Esophagus muscularis mucosa (tissue), 3 donors: ENCODE data around the gene SPATA16.

Experiments used
- POLR2A ChIP-seq: fragments of 450-650 bp; IDR thresholded peaks from one replicate; pipeline ENCODE4 v1.6.1; 2017; ENCODE audit warnings: antibody characterized with exemption, moderate library complexity, mild to moderate bottlenecking, low read depth
- POLR2AphosphoS5 ChIP-seq, 2 donors: sonication (generic); formaldehyde crosslinking; IDR thresholded peaks; one replicate each; pipeline ENCODE4 v1.6.1; 2017; ENCODE audit warnings: antibody characterized with exemption in 2 of 2
- TF ChIP-seq, protein P1 (sequence below), 3 experiments: fragments of 200-600 bp in 2 of 3; fragments of 450-650 bp in 1 of 3; sonication (generic) in 2 of 3; IDR thresholded peaks; one replicate each; pipeline ENCODE4 v1.5.1; 2017 to 2019; ENCODE audit warnings: antibody characterized with exemption in 3 of 3, mild to moderate bottlenecking in 2 of 3, moderate library complexity in 1 of 3

GRCh38 chr3:172918165-172918564 is 222.9 kb downstream of the SPATA16 start:
- TF ChIP-seq, protein P1, sequence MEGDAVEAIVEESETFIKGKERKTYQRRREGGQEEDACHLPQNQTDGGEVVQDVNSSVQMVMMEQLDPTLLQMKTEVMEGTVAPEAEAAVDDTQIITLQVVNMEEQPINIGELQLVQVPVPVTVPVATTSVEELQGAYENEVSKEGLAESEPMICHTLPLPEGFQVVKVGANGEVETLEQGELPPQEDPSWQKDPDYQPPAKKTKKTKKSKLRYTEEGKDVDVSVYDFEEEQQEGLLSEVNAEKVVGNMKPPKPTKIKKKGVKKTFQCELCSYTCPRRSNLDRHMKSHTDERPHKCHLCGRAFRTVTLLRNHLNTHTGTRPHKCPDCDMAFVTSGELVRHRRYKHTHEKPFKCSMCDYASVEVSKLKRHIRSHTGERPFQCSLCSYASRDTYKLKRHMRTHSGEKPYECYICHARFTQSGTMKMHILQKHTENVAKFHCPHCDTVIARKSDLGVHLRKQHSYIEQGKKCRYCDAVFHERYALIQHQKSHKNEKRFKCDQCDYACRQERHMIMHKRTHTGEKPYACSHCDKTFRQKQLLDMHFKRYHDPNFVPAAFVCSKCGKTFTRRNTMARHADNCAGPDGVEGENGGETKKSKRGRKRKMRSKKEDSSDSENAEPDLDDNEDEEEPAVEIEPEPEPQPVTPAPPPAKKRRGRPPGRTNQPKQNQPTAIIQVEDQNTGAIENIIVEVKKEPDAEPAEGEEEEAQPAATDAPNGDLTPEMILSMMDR (IDR thresholded peaks at IDR 0.05): no peak
- TF ChIP-seq POLR2A (no peak), POLR2AphosphoS5 (IDR thresholded peaks at IDR 0.05) (no peak)
